Neural cell (in vitro differentiated cells): ENCODE measurements around the gene PVALB. TPM values are rescaled to one million over a fixed set of nuclear protein-coding genes. Genes with fewer than 3 reads are reported as not detected.

ENCODE experiments used
- H2AFZ ChIP-seq: fragments of 200-600, 300-800 bp; sonication (generic), shearing (Covaris generic); 2 replicates; pipeline ENCODE4 v1.6.0; 2014; ENCODE audit warnings: low read depth, mild to moderate bottlenecking, antibody characterized with exemption, low read length, moderate library complexity
- H3F3A ChIP-seq: fragments of 200-600 bp; shearing (Covaris generic); 2 replicates; pipeline ENCODE4 v1.6.1; 2016; ENCODE audit warnings: mild to moderate bottlenecking, moderate library complexity, mixed read lengths, antibody characterized with exemption, low read length; ENCODE audit not compliant: insufficient read depth, poor library complexity, severe bottlenecking
- H3K27ac ChIP-seq: fragments of 200-600, 300-800 bp; sonication (generic), shearing (Covaris generic); 2 replicates; pipeline ENCODE4 v1.5.1; 2014; ENCODE audit warnings: mild to moderate bottlenecking, low read length, moderate library complexity
- H3K27me3 ChIP-seq: fragments of 300-800, 200-600 bp; sonication (generic), shearing (Covaris generic); 2 replicates; pipeline ENCODE4 v1.6.0; 2014; ENCODE audit warnings: mild to moderate bottlenecking, low read depth, low read length, moderate library complexity; ENCODE audit not compliant: insufficient read depth
- H3K36me3 ChIP-seq: fragments of 300-800, 200-600 bp; sonication (generic), shearing (Covaris generic); 2 replicates; pipeline ENCODE4 v1.5.1; 2014; ENCODE audit warnings: mild to moderate bottlenecking, antibody characterized with exemption, low read length, moderate library complexity; ENCODE audit not compliant: insufficient read depth
- H3K4me2 ChIP-seq: fragments of 300-800, 200-600 bp; sonication (generic), shearing (Covaris generic); 2 replicates; pipeline ENCODE4 v1.6.0; 2014; ENCODE audit warnings: mild to moderate bottlenecking, low read length
- H3K4me3 ChIP-seq: fragments of 300-800, 200-600 bp; sonication (generic), shearing (Covaris generic); 2 replicates; pipeline ENCODE4 v1.5.1; 2014; ENCODE audit warnings: mild to moderate bottlenecking, low read length, moderate library complexity
- H3K79me2 ChIP-seq: fragments of 200-600 bp; shearing (Covaris generic); replicated peaks from 2 replicates; pipeline ENCODE4 v1.6.0; 2014; ENCODE audit warnings: mild to moderate bottlenecking, low read length, moderate library complexity; ENCODE audit not compliant: insufficient read depth
- H3K9ac ChIP-seq: fragments of 300-800, 200-600 bp; sonication (generic), shearing (Covaris generic); 2 replicates; pipeline ENCODE4 v1.6.1; 2016; ENCODE audit warnings: mild to moderate bottlenecking, low read length, mixed read lengths
- H3K9me2 ChIP-seq: fragments of 200-600 bp; shearing (Covaris generic); 2 replicates; pipeline ENCODE4 v1.6.1; 2016; ENCODE audit warnings: mild to moderate bottlenecking, low read length, mixed read lengths; ENCODE audit not compliant: insufficient read depth
- H3K9me3 ChIP-seq: fragments of 200-600, 300-800 bp; sonication (generic), shearing (Covaris generic); 2 replicates; pipeline ENCODE4 v1.6.1; 2016; ENCODE audit warnings: mild to moderate bottlenecking, mixed run types, low read length, moderate library complexity, mixed read lengths
- H4K20me1 ChIP-seq: fragments of 200-600 bp; shearing (Covaris generic); 2 replicates; pipeline ENCODE4 v1.6.1; 2016; ENCODE audit warnings: mild to moderate bottlenecking, mixed run types; ENCODE audit not compliant: insufficient read depth
- EP300 ChIP-seq: fragments of 450-650 bp; conservative IDR thresholded peaks from 2 replicates; pipeline ENCODE4 v1.6.1; 2014; ENCODE audit warnings: antibody characterized with exemption, mild to moderate bottlenecking, moderate library complexity; ENCODE audit not compliant: poor library complexity, severe bottlenecking
- EZH2 ChIP-seq: fragments of 200-600, 300-800 bp; shearing (Covaris generic), sonication (generic); IDR thresholded peaks from 2 replicates; pipeline ENCODE4 v1.6.1; 2014; ENCODE audit warnings: antibody characterized with exemption, low read length, borderline replicate concordance, mild to moderate bottlenecking; ENCODE audit not compliant: insufficient read depth, poor library complexity, severe bottlenecking
- MXI1 ChIP-seq: fragments of 450-650 bp; conservative IDR thresholded peaks from 2 replicates; pipeline ENCODE4 v1.6.1; 2014; ENCODE audit warnings: antibody characterized with exemption, mild to moderate bottlenecking; ENCODE audit not compliant: poor library complexity, severe bottlenecking
- POLR2AphosphoS5 ChIP-seq: IDR thresholded peaks from 2 replicates; pipeline ENCODE4 v1.6.1; 2012
- RAD21 ChIP-seq: fragments of 450-650 bp; conservative IDR thresholded peaks from 2 replicates; pipeline ENCODE4 v1.6.1; 2014; ENCODE audit warnings: antibody characterized with exemption, mild to moderate bottlenecking, moderate library complexity
- REST ChIP-seq: IDR thresholded peaks from 2 replicates; pipeline ENCODE4 v1.6.1; 2012; ENCODE audit warnings: borderline replicate concordance
- SMC3 ChIP-seq: fragments of 450-650 bp; conservative IDR thresholded peaks from 2 replicates; pipeline ENCODE4 v1.6.1; 2014; ENCODE audit warnings: antibody characterized with exemption, mild to moderate bottlenecking, moderate library complexity; ENCODE audit not compliant: poor library complexity
- TAF1 ChIP-seq: IDR thresholded peaks from 2 replicates; pipeline ENCODE4 v1.6.1; 2012; ENCODE audit warnings: low read depth
- polyA plus RNA-seq: library from polyadenylated mRNA; depleted of rRNA; stranded (reverse); fragments of >200 nt; gene quantifications from 2 replicates; pipeline ENCODE4 v1.2.3, GENCODE V29; 2014
- TF ChIP-seq, protein P1 (sequence below): fragments of 450-650 bp; IDR thresholded peaks from 2 replicates; pipeline ENCODE4 v1.5.1; 2014; ENCODE audit warnings: antibody characterized with exemption, mild to moderate bottlenecking, moderate library complexity; ENCODE audit not compliant: poor library complexity, severe bottlenecking

Gene PVALB
- polyA plus RNA-seq, 1 donor from 2014 or later: not detected

DNA sequence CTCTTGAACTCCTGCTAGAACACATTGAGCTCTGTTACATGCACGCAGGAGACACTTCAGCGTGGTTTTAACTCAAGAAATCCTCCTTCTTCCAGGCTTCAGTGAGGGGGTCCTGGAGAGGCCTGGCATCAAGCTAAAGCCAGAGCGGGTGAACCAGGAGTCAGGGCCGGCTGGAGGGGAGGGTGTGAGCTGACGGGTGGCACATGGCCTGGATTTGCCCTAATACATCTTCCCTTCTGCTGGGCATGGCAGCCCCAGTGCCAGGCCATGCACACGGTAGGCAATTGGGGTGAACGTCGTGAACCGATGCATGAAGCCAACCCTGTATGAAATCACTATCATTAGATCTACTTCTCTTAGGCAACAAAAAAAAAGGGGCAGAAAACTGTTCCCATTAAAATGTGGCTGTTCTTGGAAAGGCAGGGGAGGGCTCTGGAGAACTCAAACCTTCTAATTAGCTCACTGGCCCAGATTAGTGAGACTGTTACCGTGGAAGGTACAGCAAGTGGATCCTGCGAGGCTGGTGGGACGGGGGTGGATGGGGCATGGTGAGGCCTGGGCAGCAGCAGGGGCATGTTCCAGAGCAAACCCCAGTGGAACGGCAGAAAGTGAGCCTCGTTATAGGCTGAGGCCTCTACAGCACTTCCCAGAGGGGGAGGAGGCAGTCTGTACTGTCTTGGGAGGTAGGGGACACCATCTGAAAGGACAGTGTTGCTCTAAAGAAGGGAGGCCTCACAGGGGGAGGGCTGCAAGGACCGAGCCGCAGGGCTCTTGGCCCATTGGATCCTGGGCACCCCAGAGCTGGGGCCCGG is 51.5 kb downstream of the PVALB start:
- H2AFZ ChIP-seq: no peak overlapping the region
- no peak overlapping the region for H3K27ac ChIP-seq
- H4K20me1 ChIP-seq: no peaks in the 10 kb centered on the region
- H3K9ac ChIP-seq: no peak overlapping the region
- no peak overlapping the region for H3K4me2 ChIP-seq
- H3K79me2 ChIP-seq: no peaks in the 10 kb centered on the region
- H3K4me3 ChIP-seq: no peak overlapping the region
- no peaks in the 10 kb centered on the region for H3K9me2 ChIP-seq
- no peaks in the 10 kb centered on the region for H3K9me3 ChIP-seq
- no peaks in the 10 kb centered on the region for H3F3A ChIP-seq
- no peaks in the 10 kb centered on the region for H3K27me3 ChIP-seq
- TF ChIP-seq TAF1: no peak
- TF ChIP-seq MXI1: no peak
- TF ChIP-seq, protein P1, sequence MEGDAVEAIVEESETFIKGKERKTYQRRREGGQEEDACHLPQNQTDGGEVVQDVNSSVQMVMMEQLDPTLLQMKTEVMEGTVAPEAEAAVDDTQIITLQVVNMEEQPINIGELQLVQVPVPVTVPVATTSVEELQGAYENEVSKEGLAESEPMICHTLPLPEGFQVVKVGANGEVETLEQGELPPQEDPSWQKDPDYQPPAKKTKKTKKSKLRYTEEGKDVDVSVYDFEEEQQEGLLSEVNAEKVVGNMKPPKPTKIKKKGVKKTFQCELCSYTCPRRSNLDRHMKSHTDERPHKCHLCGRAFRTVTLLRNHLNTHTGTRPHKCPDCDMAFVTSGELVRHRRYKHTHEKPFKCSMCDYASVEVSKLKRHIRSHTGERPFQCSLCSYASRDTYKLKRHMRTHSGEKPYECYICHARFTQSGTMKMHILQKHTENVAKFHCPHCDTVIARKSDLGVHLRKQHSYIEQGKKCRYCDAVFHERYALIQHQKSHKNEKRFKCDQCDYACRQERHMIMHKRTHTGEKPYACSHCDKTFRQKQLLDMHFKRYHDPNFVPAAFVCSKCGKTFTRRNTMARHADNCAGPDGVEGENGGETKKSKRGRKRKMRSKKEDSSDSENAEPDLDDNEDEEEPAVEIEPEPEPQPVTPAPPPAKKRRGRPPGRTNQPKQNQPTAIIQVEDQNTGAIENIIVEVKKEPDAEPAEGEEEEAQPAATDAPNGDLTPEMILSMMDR: no peak
- no peak for TF ChIP-seq REST
- TF ChIP-seq EP300: no peak
- TF ChIP-seq EZH2: no peak
- TF ChIP-seq POLR2AphosphoS5: no peak
- no peak for TF ChIP-seq SMC3
- TF ChIP-seq RAD21: no peak
- H3K36me3 ChIP-seq: peaks cover 5% of the 10 kb centered on the region

DNA sequence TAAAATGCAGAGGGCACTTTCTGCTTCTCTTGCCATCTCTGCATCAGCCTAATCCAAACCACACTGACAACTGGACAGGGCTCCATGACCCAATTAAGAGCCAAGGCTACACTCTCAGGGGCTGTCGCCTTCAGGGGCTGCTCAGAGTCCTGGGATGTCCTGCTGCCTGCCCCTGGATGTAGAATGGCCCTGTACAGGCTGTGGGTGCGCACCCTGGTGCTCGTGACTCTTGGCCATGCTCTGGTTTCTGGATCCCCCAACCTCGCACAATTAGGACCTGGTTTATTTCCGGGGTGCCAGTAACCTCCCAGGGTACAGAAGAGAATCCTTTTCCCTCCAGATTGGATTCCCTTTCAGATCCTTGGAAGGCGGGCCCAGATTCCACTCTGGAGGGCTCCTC is 52.2 kb downstream of the PVALB start:
- Histone ChIP-seq H3K9ac (no peak overlapping the region), H3K27ac (no peak overlapping the region), H3K9me3 (no peaks in the 10 kb centered on the region), H3K79me2 (no peaks in the 10 kb centered on the region), H3F3A (no peaks in the 10 kb centered on the region), H2AFZ (no peak overlapping the region), H3K4me3 (no peak overlapping the region), H3K27me3 (no peaks in the 10 kb centered on the region), H3K9me2 (no peaks in the 10 kb centered on the region), H4K20me1 (no peaks in the 10 kb centered on the region), H3K36me3 (peaks cover 5% of the 10 kb centered on the region), H3K4me2 (no peak overlapping the region)
- no peak for TF ChIP-seq RAD21
- TF ChIP-seq REST: no peak
- TF ChIP-seq SMC3: no peak
- no peak for TF ChIP-seq POLR2AphosphoS5
- TF ChIP-seq, protein P1: no peak
- TF ChIP-seq EP300: no peak
- no peak for TF ChIP-seq MXI1
- TF ChIP-seq EZH2: no peak
- no peak for TF ChIP-seq TAF1
